AG08396 (cell line): ENCODE results near the gene ZNF525.
"Not testable (repeated sequence)": the region's sequence is repeated elsewhere in the genome, so short reads cannot be mapped to it uniquely, and the experiment has no call there.

Experiments used
- DNase-seq: peaks from one replicate; pipeline ENCODE4 v3.0.0; 2012; ENCODE audit warnings: low spot score, mixed read lengths

The ZNF525 gene

GRCh38 chr19:53395840-53396524 is 30.5 kb downstream of the ZNF525 start:
- DNase-seq = not testable (repeated sequence)

- no peak for DNase-seq
Observed at GRCh38 chr19:53396525-53396868, 31.0 kb downstream of the ZNF525 start.

GRCh38 chr19:53397918-53398317 is 32.4 kb downstream of the ZNF525 start:
- DNase-seq = not testable (repeated sequence)

GRCh38 chr19:53409505-53410204 is 44.1 kb downstream of the ZNF525 start:
- DNase-seq = no peak

GRCh38 chr19:53420520-53421315 is 55.2 kb downstream of the ZNF525 start:
- DNase-seq = not testable (repeated sequence)

- no peak for DNase-seq
Observed at GRCh38 chr19:53422551-53422950, 57.0 kb downstream of the ZNF525 start.

GRCh38 chr19:53423074-53423473 is 57.6 kb downstream of the ZNF525 start:
- not testable (repeated sequence) for DNase-seq

GRCh38 chr19:53423680-53424079 is 58.2 kb downstream of the ZNF525 start:
- DNase-seq = peak; percentile 11

GRCh38 chr19:53424968-53425597 is 59.6 kb downstream of the ZNF525 start:
- DNase-seq = peak; percentile 74

- peak; percentile 92 for DNase-seq
Observed at GRCh38 chr19:53431399-53432087, 66.0 kb downstream of the ZNF525 start, which contains the start of gene ZNF761. TSS of gene ZNF761 (plus strand) at chr19:53431984. CDS start at chr19:53447269, 15,285 bp downstream.

- DNase-seq = peak; percentile 10
Observed at GRCh38 chr19:53432088-53432661, 66.7 kb downstream of the ZNF525 start.
